Sigmoid colon (tissue), 7 donors: ENCODE results near the gene REXO1. TPM values are rescaled to one million over a fixed set of nuclear protein-coding genes. Genes with fewer than 3 reads are reported as not detected.
A peak's percentile ranks its signal among the peaks of the same experiment; 100 is the strongest.
"Not testable (repeated sequence)": the region's sequence is repeated elsewhere in the genome, so short reads cannot be mapped to it uniquely, and the experiment has no call there.

ENCODE experiments used
- DNase-seq: peaks from one replicate; pipeline ENCODE4 v3.0.0-alpha.2; 2019
- H3K27ac ChIP-seq, 4 donors: fragments of 200-600 bp; sonication (generic); one replicate each; pipeline ENCODE4 v1.5.1; 2016 to 2019; ENCODE audit warnings: mild to moderate bottlenecking in 1 of 4
- H3K27me3 ChIP-seq, 3 donors: fragments of 200-600 bp; sonication (generic); one replicate each; pipeline ENCODE4 v1.5.1; 2019; ENCODE audit warnings: mild to moderate bottlenecking in 1 of 3
- H3K36me3 ChIP-seq, 4 donors: fragments of 200-600 bp; sonication (generic); one replicate each; pipeline ENCODE4 v1.5.1; 2016 to 2019
- H3K4me1 ChIP-seq, 4 donors: fragments of 200-600 bp; sonication (generic); one replicate each; pipeline ENCODE4 v1.5.1; 2017 to 2019
- H3K4me3 ChIP-seq, 4 donors: fragments of 200-600 bp; sonication (generic); one replicate each; pipeline ENCODE4 v1.5.1; 2017 to 2019; ENCODE audit warnings: mild to moderate bottlenecking in 2 of 4, moderate library complexity in 1 of 4
- H3K9me3 ChIP-seq, 4 donors: fragments of 200-600 bp in 3 of 4; sonication (generic) in 3 of 4; one replicate each; pipeline versions ENCODE4 v1.5.1 to v1.6.1; 2013 to 2019
- CTCF ChIP-seq, 4 experiments: fragments of 450-650 bp in 3 of 4; fragments of 200-600 bp in 1 of 4; IDR thresholded peaks; one replicate each; pipeline ENCODE4 v1.5.1; 2016 to 2019; ENCODE audit warnings: antibody characterized with exemption in 4 of 4, mild to moderate bottlenecking in 3 of 4, moderate library complexity in 2 of 4
- EP300 ChIP-seq, 4 donors: sonication (generic); formaldehyde crosslinking; IDR thresholded peaks; one replicate each; pipeline ENCODE4 v1.6.1; 2017; ENCODE audit warnings: antibody characterized with exemption in 4 of 4
- POLR2A ChIP-seq, 2 donors: fragments of 450-650 bp; IDR thresholded peaks; one replicate each; pipeline ENCODE4 v1.6.1; 2016; ENCODE audit warnings: antibody characterized with exemption in 2 of 2, mild to moderate bottlenecking in 2 of 2, moderate library complexity in 2 of 2
- POLR2AphosphoS5 ChIP-seq, 4 donors: sonication (generic); formaldehyde crosslinking; IDR thresholded peaks; one replicate each; pipeline ENCODE4 v1.6.1; 2017; ENCODE audit warnings: antibody characterized with exemption in 4 of 4
- WGBS, 2 donors: extraction: QIAGEN DNeasy Blood & Tissue Kit; methylation state at CpG; one replicate each; pipeline ENCODE4 v1.1.7; 2013; 5-methylcytosine and 5-hydroxymethylcytosine counted together
- intact Hi-C: fragments of 100-400 bp; cut with DNase I; formaldehyde crosslinking; loops from one replicate; pipeline ENCODE4 v1.15.1; 2023
- polyA plus RNA-seq, 3 donors: library from polyadenylated mRNA; stranded (reverse); fragments of 200-250 nt; gene quantifications; one replicate each; pipeline ENCODE4 v1.2.3, GENCODE V29; 2013
- total RNA-seq, 4 donors: library from RNA; depleted of rRNA; stranded (reverse); fragments of >200 nt; gene quantifications; one replicate each; pipeline ENCODE4 v1.1.0, GENCODE V29; 2016
- donor health status: healthy with polysubstance abuse.
- donor health status: Bipolar disorder and iron deficiency.
- donor health status: healthy.

REXO1 gene
- total and polyA plus RNA-seq, 7 donors, result 8.6 to 61.8 (median 11.1) TPM

DNA sequence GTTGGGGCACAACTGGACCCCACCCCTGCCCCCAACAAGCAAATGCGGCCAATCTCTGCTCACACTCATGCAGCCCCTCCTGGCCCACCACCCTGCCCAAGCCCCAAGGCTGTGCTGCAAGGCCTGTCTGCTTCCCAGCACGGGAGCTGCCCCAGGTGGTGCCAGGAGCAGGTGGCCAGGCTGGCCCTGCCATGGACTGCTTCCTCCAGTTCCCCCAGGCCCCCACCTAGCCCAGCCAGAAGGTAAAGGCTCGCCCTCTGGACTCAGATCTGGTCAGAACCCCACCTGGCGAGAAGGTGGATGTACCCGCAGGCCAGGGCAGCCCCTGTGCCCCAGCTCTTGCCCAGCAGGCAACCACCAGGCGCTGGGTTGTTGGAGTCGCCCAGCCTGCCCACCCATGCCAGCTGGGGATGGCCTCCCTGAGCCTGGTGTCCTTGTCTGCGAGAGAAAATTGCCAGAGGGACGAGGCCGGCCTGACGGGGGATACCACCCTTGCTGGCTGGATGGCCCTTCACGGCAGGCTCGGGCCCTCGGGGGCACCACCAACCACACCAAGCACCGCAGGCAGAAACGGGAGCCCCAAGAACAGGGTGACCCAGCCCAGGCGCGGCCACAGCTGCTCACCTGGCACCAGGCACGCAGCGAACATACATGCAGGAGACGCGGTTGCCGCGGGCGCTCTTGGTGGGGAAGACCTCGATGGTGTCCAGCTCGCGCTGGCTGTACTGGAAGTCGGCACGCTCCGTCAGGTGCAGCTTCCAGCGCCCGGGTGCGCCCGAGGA is 32.5 kb upstream of the REXO1 start:
- no peaks in the 10 kb centered on the region for H3K27me3 ChIP-seq
- peak overlapping the region in 1 of 4 donors; percentile 55 for H3K27ac ChIP-seq
- no peaks in the 10 kb centered on the region for H3K9me3 ChIP-seq
- peak overlapping the region in 1 of 4 donors; percentile 27 for H3K4me3 ChIP-seq
- intact Hi-C loops, result no loop called here
- TF ChIP-seq EP300 (IDR thresholded peaks at IDR 0.05) (no peak), POLR2AphosphoS5 (IDR thresholded peaks at IDR 0.05) (no peak), POLR2A (IDR thresholded peaks at IDR 0.05) (no peak), CTCF (IDR thresholded peaks at IDR 0.05) (no peak)
- H3K36me3 ChIP-seq, result peaks cover 0 to 9% (median 0%) of the 10 kb centered on the region in 4 donors
- peak; percentile 66 for DNase-seq
- peaks cover 0 to 53% (median 49%) of the 10 kb centered on the region in 4 donors for H3K4me1 ChIP-seq
- 90 to 91% methylated on average over 35 of the region's 35 CpGs for WGBS, 2 donors

DNA sequence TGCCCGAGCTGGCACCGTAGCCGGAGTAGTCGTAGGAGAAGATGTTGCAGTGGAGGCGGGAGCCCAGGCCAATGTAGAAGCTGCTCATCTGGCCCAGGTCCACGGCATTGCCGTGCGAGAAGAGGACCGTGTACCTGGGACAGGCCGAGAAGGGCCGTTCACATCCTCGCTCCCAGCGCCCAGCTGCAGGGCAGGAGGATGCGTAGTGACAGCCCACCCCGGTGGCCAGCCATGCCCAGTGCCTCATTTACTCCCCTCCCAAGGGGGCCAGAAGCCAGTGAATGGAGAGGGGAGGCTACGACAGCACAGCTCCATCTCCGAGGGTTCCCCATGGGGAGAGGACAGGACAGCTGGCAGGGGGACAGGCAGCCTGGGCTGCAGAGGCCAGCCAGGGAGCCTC is 31.7 kb upstream of the REXO1 start:
- intact Hi-C loops, H3K27me3 ChIP-seq, H3K36me3 ChIP-seq, H3K27ac ChIP-seq, H3K9me3 ChIP-seq, DNase-seq, H3K4me3 ChIP-seq: not testable (repeated sequence)
- H3K4me1 ChIP-seq, result peaks cover 0 to 58% (median 53%) of the 10 kb centered on the region in 4 donors
- 90 to 91% methylated on average over 17 of the region's 17 CpGs for WGBS, 2 donors

DNA sequence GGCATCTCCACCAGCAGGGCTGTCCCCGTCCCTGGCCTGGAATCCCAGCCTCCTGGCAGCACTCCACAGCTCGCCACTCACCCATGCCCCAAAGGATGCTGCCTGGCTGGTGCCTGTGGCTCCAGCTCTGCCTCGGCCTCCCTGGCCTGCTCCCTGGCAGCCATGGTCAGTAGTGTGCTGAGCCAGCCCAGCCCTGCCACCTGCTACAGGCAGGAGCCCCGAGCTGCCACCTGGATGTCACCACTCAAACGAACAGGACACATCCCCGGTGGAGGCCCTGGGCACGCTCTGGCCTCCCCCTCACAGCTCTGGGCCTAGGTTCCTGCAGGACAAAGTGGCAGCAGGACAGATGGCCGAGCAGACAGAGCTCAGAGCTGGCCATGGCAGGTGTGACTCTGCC is 30.3 kb upstream of the REXO1 start:
- WGBS, 2 donors, result 80 to 87% methylated on average over 8 of the region's 8 CpGs
- H3K36me3 ChIP-seq, H3K27me3 ChIP-seq, DNase-seq, H3K27ac ChIP-seq, H3K4me3 ChIP-seq, intact Hi-C loops, H3K9me3 ChIP-seq: not testable (repeated sequence)
- peaks cover 0 to 58% (median 56%) of the 10 kb centered on the region in 4 donors for H3K4me1 ChIP-seq

DNA sequence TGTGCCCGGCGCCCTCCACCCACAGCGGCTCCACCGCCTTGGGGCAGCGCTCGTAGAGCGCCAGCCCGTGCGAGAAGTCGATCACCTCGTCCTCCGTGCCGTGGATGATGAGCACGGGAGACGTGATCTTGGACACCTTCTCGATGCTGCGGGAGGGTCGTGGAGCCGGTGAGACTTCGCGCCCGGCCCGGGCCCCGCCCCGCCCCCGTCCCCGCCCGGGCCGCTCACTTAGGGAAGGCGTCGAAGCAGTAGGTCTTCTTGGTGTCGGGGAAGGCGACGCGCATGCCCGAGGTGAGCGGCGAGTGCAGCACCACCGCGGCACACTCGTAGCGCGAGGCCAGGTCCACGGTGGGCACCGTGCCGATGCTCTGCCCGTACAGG is 29.0 kb upstream of the REXO1 start:
- H3K27me3 ChIP-seq, H3K9me3 ChIP-seq, intact Hi-C loops, DNase-seq: not testable (repeated sequence)
- Histone ChIP-seq H3K27ac (peak overlapping the region in 1 of 4 donors; percentile 93), H3K4me1 (peaks cover 0 to 58% (median 56%) of the 10 kb centered on the region in 4 donors), H3K36me3 (peaks cover 0 to 12% (median 0%) of the 10 kb centered on the region in 4 donors), H3K4me3 (peak overlapping the region in 3 of 4 donors; percentile 84 to 96 (median 93))
- 69 to 75% methylated on average over 40 to 41 of the region's 47 CpGs for WGBS, 2 donors

DNA sequence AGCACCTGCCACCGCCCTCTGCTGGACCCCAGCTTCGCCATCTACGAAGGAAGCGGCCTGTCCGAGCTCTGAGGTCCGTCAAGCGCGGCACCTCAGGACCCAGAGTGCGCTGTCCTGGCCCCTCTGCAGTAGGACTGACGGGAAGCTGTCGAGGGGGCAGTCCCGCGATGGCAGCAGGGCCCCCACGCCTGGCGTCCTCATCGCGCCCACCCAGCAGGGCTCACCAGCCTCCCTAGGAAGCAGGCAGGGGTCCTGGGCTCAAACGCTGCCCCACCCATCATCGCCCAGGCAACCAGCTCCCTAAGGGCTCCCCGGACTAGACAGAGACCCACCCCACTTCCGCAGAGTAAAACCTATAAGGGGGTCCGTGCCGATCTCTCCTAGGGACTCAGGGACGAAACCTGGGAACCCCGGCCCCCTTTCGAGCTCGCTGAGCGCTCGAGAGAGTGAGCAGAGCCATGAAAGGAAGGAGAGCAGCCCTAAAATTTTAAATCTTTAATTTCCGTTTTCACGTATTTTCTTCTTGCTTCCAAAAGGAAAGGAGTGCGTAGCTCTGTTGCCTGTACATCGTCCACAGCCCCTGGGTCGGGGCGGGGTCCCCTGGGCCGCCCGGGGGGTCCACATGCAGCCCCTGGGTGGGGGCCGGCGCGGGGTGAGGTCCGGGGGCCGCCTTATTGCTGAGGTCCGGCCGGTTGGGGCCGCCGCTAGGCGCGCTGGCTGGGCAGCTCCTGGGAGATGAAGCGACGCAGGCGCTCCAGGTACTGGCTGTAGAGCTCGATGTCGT is 28.4 kb upstream of the REXO1 start:
- H3K27ac ChIP-seq, result peak overlapping the region; percentile 93 to 99 (median 96)
- H3K9me3 ChIP-seq, DNase-seq, intact Hi-C loops, H3K27me3 ChIP-seq: not testable (repeated sequence)
- WGBS, 2 donors, result 36 to 50% methylated on average over 48 of the region's 53 CpGs
- H3K36me3 ChIP-seq, result peaks cover 0 to 16% (median 0%) of the 10 kb centered on the region in 4 donors
- H3K4me1 ChIP-seq, result peaks cover 0 to 58% (median 56%) of the 10 kb centered on the region in 4 donors
- H3K4me3 ChIP-seq, result peak overlapping the region; percentile 84 to 96 (median 94)

GRCh38 chr19:1875646-1876495 is 27.6 kb upstream of the REXO1 start:
- WGBS, 2 donors, result 0 to 1% methylated on average over 87 of the region's 87 CpGs
- TF ChIP-seq POLR2A (IDR thresholded peaks at IDR 0.05), result peak; percentile 88 to 91
- no peak for TF ChIP-seq CTCF (IDR thresholded peaks at IDR 0.05)
- peak; percentile 96 to 99 (median 98) for TF ChIP-seq POLR2AphosphoS5 (IDR thresholded peaks at IDR 0.05)
- TF ChIP-seq EP300 (IDR thresholded peaks at IDR 0.05), result peak in 1 of 4 donors; percentile 38

GRCh38 chr19:1875265-1875645 is 27.0 kb upstream of the REXO1 start:
- H3K9me3 ChIP-seq, H3K27me3 ChIP-seq, intact Hi-C loops, DNase-seq: not testable (repeated sequence)
- peaks cover 0 to 53% (median 49%) of the 10 kb centered on the region in 4 donors for H3K4me1 ChIP-seq
- WGBS, 2 donors, result 1% methylated on average over 11 of the region's 11 CpGs
- peaks cover 0 to 24% (median 0%) of the 10 kb centered on the region in 4 donors for H3K36me3 ChIP-seq
- peak overlapping the region; percentile 84 to 96 (median 94) for H3K4me3 ChIP-seq
- peak overlapping the region; percentile 93 to 99 (median 96) for H3K27ac ChIP-seq

More at GRCh38 chr19:1875646-1876495, 27.6 kb upstream of the REXO1 start:
- no peaks in the 10 kb centered on the region for H3K9me3 ChIP-seq
- H3K36me3 ChIP-seq, result peaks cover 0 to 24% (median 0%) of the 10 kb centered on the region in 4 donors
- intact Hi-C loops, result no loop called here
- peak overlapping the region; percentile 93 to 99 (median 96) for H3K27ac ChIP-seq
- H3K4me1 ChIP-seq, result peaks cover 0 to 58% (median 53%) of the 10 kb centered on the region in 4 donors
- peak; percentile 96 for DNase-seq
- no peaks in the 10 kb centered on the region for H3K27me3 ChIP-seq
- peak overlapping the region; percentile 84 to 96 (median 94) for H3K4me3 ChIP-seq
